Fibroblast of the aortic adventitia (primary cell): Measurements from ENCODE around the gene TTF2. TPM values are rescaled to one million over a fixed set of nuclear protein-coding genes. Genes with fewer than 3 reads are reported as not detected.

Experiments used
- DNase-seq: peaks from one replicate; pipeline ENCODE4 v3.0.0-alpha.2; 2010; ENCODE audit warnings: low read depth
- H3K4me3 ChIP-seq: 2 replicates; pipeline ENCODE4 v1.5.1; 2011; ENCODE audit warnings: low read depth, mild to moderate bottlenecking, control low read depth, low read length, moderate library complexity
- CTCF ChIP-seq: IDR thresholded peaks from 2 replicates; pipeline ENCODE4 v1.5.1; 2011; ENCODE audit warnings: mild to moderate bottlenecking, low read length, control low read depth, inconsistent platforms; ENCODE audit not compliant: insufficient read depth
- total RNA-seq: library from RNA; depleted of rRNA; stranded (reverse); fragments of >200 nt; gene quantifications from 2 replicates; pipeline ENCODE4 v1.2.3, GENCODE V29; 2012; ENCODE audit warnings: low replicate concordance

Gene TTF2
- total RNA-seq, 1 donor = 11.0 TPM

- DNase-seq = no peak
- TF ChIP-seq CTCF = no peak
- no peak overlapping the region for H3K4me3 ChIP-seq
Observed at GRCh38 chr1:117104986-117105385, 44.9 kb downstream of the TTF2 start.

DNA sequence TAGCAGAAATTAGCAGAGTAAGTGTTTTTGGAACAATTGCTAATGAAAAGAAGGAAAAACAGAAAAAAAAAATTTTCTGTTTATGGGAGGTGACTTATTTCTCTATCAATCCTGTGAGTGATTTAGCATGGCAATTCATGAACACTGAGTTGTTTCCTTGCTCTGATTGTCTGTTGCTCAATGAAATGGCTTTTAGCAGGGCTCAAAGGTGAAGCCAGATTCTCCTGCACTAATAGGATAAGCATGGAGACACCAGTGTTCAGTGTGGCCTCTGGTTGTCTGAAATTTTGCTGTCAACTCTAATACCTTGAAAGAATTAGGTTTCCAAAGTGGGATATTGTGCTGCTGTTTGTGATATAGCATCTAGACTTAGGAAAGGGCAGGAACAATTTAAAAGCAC, 45.6 kb downstream of the TTF2 start:
- DNase-seq = no peak
- H3K4me3 ChIP-seq = no peak overlapping the region
- no peak for TF ChIP-seq CTCF

DNA sequence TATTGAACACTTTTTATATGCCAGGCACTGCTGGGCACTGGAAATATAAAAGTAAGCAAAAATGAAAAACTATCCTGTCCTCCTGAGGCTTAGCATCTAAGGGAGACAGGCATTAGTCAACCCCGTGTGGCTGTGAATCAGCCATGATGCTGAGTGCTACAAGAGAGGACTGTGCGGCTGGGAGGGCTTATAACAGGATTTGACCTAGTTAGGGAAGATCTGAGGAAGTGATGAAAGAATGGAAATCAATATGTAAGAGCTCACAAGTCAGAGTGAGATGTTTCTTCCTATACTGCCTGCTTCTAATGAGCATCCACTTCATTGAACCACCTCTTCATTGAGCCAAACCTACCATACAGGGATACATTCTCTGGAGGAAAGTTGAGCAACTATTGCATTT, 46.4 kb downstream of the TTF2 start:
- H3K4me3 ChIP-seq = no peak overlapping the region
- DNase-seq = no peak
- TF ChIP-seq CTCF = no peak

DNA sequence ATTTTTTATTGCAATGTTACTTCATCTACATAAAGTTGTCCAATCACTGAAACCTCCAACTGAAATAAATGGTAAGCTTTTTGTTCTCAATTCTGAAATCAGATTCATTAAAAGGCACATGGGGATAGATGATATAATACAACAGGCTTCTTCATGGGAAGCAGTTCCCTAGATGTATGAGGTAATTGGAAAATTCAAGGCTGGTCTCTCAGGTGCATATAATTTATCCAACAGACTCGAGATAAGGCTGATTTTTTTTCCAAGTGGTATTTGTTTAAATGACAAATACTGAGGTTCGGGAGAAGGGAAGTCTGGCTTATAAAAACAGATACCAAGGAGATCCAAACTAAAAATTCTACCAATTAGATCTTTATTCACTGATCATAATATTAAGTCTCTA, 47.2 kb downstream of the TTF2 start:
- no peak for TF ChIP-seq CTCF

GRCh38 chr1:117110774-117111173, 50.6 kb downstream of the TTF2 start:
- no peak for TF ChIP-seq CTCF
- DNase-seq = no peak
- H3K4me3 ChIP-seq = no peak overlapping the region

More for the DNA sequence above, 47.2 kb downstream of the TTF2 start:
- H3K4me3 ChIP-seq = no peak overlapping the region
- DNase-seq = no peak

DNA sequence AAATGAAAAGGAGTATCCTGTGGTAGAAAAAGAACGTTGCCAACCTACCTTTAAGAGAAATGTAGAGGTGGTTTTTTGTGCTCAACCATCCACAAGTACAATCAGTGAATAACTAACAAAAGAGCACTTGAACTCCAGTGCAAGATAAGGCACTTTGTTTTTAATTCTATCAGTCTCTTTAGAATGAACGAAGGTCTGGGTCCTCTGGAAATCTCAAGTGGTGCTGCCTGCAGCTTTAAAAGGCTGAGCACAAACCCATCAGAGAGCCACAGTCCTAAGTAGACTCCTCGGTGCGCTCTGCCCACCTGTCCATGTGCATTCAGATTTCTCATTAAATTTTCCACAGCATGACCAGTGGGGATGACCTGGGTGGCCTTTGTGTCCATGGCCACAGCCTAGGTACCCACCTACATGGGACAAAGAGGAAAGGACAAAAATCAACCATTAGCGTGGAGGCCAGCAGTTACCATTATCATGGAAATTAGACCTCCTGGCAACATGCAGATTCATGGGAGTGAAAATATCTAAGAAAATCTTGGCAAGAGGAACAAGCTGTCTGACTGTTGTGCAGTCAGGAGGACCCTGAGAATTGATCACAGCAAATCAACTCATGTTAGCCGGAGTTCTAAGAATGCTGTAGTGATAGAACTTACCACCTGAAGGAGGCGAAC, 52.1 kb downstream of the TTF2 start:
- DNase-seq = no peak
- no peak for TF ChIP-seq CTCF
- H3K4me3 ChIP-seq = no peak overlapping the region

GRCh38 chr1:117113199-117113598, 53.1 kb downstream of the TTF2 start:
- no peak for DNase-seq
- TF ChIP-seq CTCF = no peak
- H3K4me3 ChIP-seq = no peak overlapping the region
